Body of pancreas (tissue), 4 donors: Measurements from ENCODE around the gene KDM1B. TPM values are rescaled to one million over a fixed set of nuclear protein-coding genes. Genes with fewer than 3 reads are reported as not detected.
A peak's percentile ranks its signal among the peaks of the same experiment; 100 is the strongest.

ENCODE experiments used
- ATAC-seq: fragments of 150-250 bp; one replicate; pipeline ENCODE4 v1.9.1; 2016
- DNase-seq, 4 donors: peaks; one replicate each; pipeline ENCODE4 v3.0.0-alpha.2; 2019
- H3K27ac ChIP-seq, 4 donors: fragments of 200-600 bp; sonication (generic); 1 replicate in 3 of 4; 2 replicates in 1 of 4; pipeline versions ENCODE4 v1.5.1 to v1.6.1; 2016 to 2019; ENCODE audit warnings: mild to moderate bottlenecking in 1 of 4, mixed read lengths in 1 of 4, moderate library complexity in 1 of 4
- H3K27me3 ChIP-seq, 2 donors: fragments of 200-600 bp; sonication (generic); one replicate each; pipeline ENCODE4 v1.6.0; 2016; ENCODE audit warnings: mild to moderate bottlenecking in 1 of 2
- H3K36me3 ChIP-seq, 2 donors: fragments of 200-600 bp; sonication (generic); replicated peaks in 1 of 2; 2 replicates each; pipeline ENCODE4 v1.5.1; 2016; ENCODE audit warnings: low read depth in 2 of 2; ENCODE audit not compliant: insufficient read depth in 1 of 2
- H3K4me1 ChIP-seq: fragments of 200-600 bp; sonication (generic); one replicate; pipeline ENCODE4 v1.6.0; 2016
- H3K4me3 ChIP-seq, 2 donors: fragments of 200-600 bp; sonication (generic); 1 replicate in 1 of 2; 2 replicates in 1 of 2; pipeline ENCODE4 v1.5.1; 2016 to 2019
- H3K9me3 ChIP-seq, 3 donors: fragments of 200-600 bp; sonication (generic); 1 replicate in 2 of 3; 2 replicates in 1 of 3; pipeline ENCODE4 v1.5.1; 2016
- CTCF ChIP-seq, 7 experiments: fragments of 450-650 bp in 4 of 7; fragments of 200-600 bp in 3 of 7; sonication (generic) in 3 of 7; IDR thresholded peaks; one replicate each; pipeline ENCODE4 v1.5.1; 2016 to 2019; ENCODE audit warnings: antibody characterized with exemption in 7 of 7
- POLR2A ChIP-seq, 3 donors: fragments of 450-650 bp; IDR thresholded peaks; one replicate each; pipeline ENCODE4 v1.6.1; 2016; ENCODE audit warnings: antibody characterized with exemption in 3 of 3, mild to moderate bottlenecking in 2 of 3
- WGBS, 2 donors: methylation state at CpG; one replicate each; pipeline ENCODE4 v1.1.5; 2017; 5-methylcytosine and 5-hydroxymethylcytosine counted together
- intact Hi-C: fragments of 100-400 bp; cut with DNase I; formaldehyde crosslinking; loops from one replicate; pipeline ENCODE4 v1.15.1; 2023
- total RNA-seq, 2 donors: library from RNA; depleted of rRNA; stranded (reverse); fragments of >200 nt; gene quantifications; one replicate each; pipeline ENCODE4 v1.1.0, GENCODE V29; 2016

Gene KDM1B
- total RNA-seq, 2 donors from 2014 or later = 4.6 to 12.7 TPM

GRCh38 chr6:18261877-18262276 lies 106.7 kb downstream of the KDM1B start:
- TF ChIP-seq POLR2A (IDR thresholded peaks at IDR 0.05) (no peak), CTCF (IDR thresholded peaks at IDR 0.05) (no peak)

GRCh38 chr6:18262702-18263417 lies 107.6 kb downstream of the KDM1B start:
- H3K9me3 ChIP-seq = no peaks in the 10 kb centered on the region
- peaks cover 42% of the 10 kb centered on the region for H3K4me1 ChIP-seq
- intact Hi-C loops = no loop called here
- peak overlapping the region in 2 of 4 donors; percentile 18 to 100 for H3K27ac ChIP-seq
- no peak for DNase-seq
- 7 to 9% methylated on average over 18 of the region's 18 CpGs for WGBS, 2 donors
- H3K4me3 ChIP-seq = peak overlapping the region in 1 of 2 donors; percentile 82
- TF ChIP-seq CTCF (IDR thresholded peaks at IDR 0.05) = no peak
- no peak for TF ChIP-seq POLR2A (IDR thresholded peaks at IDR 0.05)
- H3K27me3 ChIP-seq = no peaks in the 10 kb centered on the region
- ATAC-seq = no peak
- H3K36me3 ChIP-seq = no peaks in the 10 kb centered on the region

More at GRCh38 chr6:18261877-18262276, 106.7 kb downstream of the KDM1B start:
- intact Hi-C loops = no loop called here
- H3K4me3 ChIP-seq = no peak overlapping the region
- WGBS, 2 donors = 81 to 82% methylated on average over 6 of the region's 6 CpGs
- H3K27me3 ChIP-seq = no peaks in the 10 kb centered on the region
- H3K27ac ChIP-seq = no peak overlapping the region
- peaks cover 0 to 4% of the 10 kb centered on the region in 2 donors for H3K36me3 ChIP-seq
- no peak for DNase-seq
- H3K4me1 ChIP-seq = peaks cover 42% of the 10 kb centered on the region
- ATAC-seq = no peak
- no peaks in the 10 kb centered on the region for H3K9me3 ChIP-seq

DNA sequence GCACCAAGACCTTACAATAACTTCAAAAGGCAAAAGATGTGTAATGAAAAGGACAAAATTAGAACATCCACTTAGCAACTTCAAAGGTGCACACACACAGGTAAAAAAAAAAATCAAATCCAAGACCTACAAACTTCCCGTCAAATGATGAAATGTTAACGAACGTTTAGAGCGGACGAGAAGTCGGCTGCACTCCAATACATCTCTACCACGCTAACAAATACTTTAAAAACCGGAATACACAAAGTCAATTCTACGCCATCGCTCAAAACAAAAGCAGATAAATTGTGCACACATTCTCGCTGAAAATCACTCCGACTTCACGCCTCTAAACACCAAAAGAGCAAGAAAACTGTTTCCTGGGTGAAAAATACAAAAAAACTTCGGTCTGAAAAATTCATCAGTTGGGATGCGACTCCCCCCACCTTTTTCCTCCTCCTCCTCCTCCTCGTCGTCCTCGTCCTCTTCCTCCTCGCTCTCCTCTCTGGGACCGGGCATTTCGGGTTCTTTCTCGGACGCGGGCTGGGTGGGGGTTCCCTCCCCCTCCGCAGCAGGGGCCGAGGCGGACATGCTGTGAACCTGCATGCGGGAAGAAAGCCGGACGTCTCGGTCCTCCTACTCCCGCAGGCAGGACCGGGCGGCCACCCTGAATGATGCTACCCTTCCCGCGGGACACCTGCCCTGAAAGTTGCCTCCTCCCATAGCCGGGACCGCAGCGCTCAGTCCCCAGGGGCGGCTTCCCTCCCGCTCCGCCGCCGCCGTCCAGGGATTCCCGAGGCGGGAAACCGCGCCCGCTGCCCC lies 108.4 kb downstream of the KDM1B start:
- no peak for DNase-seq
- 0% methylated on average over 32 to 50 of the region's 50 CpGs for WGBS, 2 donors
- peak overlapping the region; percentile 93 to 100 (median 96) for H3K27ac ChIP-seq
- H3K27me3 ChIP-seq = no peaks in the 10 kb centered on the region
- H3K36me3 ChIP-seq = no peaks in the 10 kb centered on the region
- TF ChIP-seq POLR2A (IDR thresholded peaks at IDR 0.05) = peak in 1 of 3 donors; percentile 9
- no peak for TF ChIP-seq CTCF (IDR thresholded peaks at IDR 0.05)
- no peak for ATAC-seq
- H3K4me3 ChIP-seq = peak overlapping the region; percentile 69 to 82
- intact Hi-C loops = no loop called here
- no peaks in the 10 kb centered on the region for H3K9me3 ChIP-seq
- H3K4me1 ChIP-seq = peaks cover 42% of the 10 kb centered on the region

GRCh38 chr6:18264219-18264922 lies 109.1 kb downstream of the KDM1B start, which contains the start of gene DEK:
Gene DEK (minus strand): TSS chr6:18264530. CDS start chr6:18263987, 543 bp downstream.
- TF ChIP-seq CTCF (IDR thresholded peaks at IDR 0.05) = peak; percentile 43 to 66 (median 55)
- peak in 2 of 3 donors; percentile 63 to 67 for TF ChIP-seq POLR2A (IDR thresholded peaks at IDR 0.05)
- peak; percentile 83 to 90 (median 85) for DNase-seq
- Histone ChIP-seq H3K27ac (peak within 1 kb of the TSS; percentile 93 to 100 (median 96)), H3K9me3 (no peaks in the 10 kb centered on the region), H3K4me1 (peaks cover 44% of the 10 kb centered on the region), H3K4me3 (peak within 1 kb of the TSS; percentile 69 to 82), H3K27me3 (no peaks in the 10 kb centered on the region), H3K36me3 (no peaks in the 10 kb centered on the region)
- 0% methylated on average over 50 to 110 of the region's 113 CpGs for WGBS, 2 donors
- intact Hi-C loops = no loop called here
- peak; percentile 91 for ATAC-seq
